PFSK-1 (cell line): ENCODE measurements around the gene NGFR.

ENCODE experiments used
- POLR2AphosphoS5 ChIP-seq: IDR thresholded peaks from 2 replicates; pipeline ENCODE4 v1.6.1; 2012; ENCODE audit warnings: low read depth, mild to moderate bottlenecking, control low read depth, low read length, moderate library complexity
- SIN3A ChIP-seq: IDR thresholded peaks from 2 replicates; pipeline ENCODE4 v1.6.1; 2012; ENCODE audit warnings: mild to moderate bottlenecking, low read length, moderate library complexity, borderline replicate concordance; ENCODE audit not compliant: insufficient read depth
- TAF1 ChIP-seq: IDR thresholded peaks from 2 replicates; pipeline ENCODE4 v1.6.1; 2012; ENCODE audit warnings: low read length, control low read depth, borderline replicate concordance; ENCODE audit not compliant: insufficient read depth
- TF ChIP-seq, protein P1 (sequence below), 2 experiments: IDR thresholded peaks; 2 replicates each; pipeline versions ENCODE4 v1.6.1 to v1.8.0; 2011 to 2012; ENCODE audit warnings: low read depth in 2 of 2, low read length in 2 of 2, control low read depth in 1 of 2, inconsistent platforms in 1 of 2, mild to moderate bottlenecking in 1 of 2, moderate library complexity in 1 of 2; ENCODE audit not compliant: insufficient read depth in 1 of 2

DNA sequence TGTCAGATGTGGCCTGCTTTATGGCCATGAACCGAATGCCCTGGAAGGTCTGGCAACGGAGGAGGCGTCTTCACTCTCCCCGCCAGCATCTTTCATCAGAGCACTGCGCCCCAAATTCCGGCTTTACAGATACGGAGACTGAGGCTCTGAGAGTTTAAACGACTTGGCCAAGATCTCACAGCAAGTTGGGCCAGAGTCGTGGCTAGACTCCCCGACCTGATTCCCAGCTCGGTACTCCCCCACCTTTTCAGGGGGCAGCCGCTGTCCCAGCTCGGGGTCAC lies 1.7 kb downstream of the NGFR start:
- TF ChIP-seq TAF1, result no peak
- TF ChIP-seq POLR2AphosphoS5, result no peak
- no peak for TF ChIP-seq SIN3A
- TF ChIP-seq, protein P1, sequence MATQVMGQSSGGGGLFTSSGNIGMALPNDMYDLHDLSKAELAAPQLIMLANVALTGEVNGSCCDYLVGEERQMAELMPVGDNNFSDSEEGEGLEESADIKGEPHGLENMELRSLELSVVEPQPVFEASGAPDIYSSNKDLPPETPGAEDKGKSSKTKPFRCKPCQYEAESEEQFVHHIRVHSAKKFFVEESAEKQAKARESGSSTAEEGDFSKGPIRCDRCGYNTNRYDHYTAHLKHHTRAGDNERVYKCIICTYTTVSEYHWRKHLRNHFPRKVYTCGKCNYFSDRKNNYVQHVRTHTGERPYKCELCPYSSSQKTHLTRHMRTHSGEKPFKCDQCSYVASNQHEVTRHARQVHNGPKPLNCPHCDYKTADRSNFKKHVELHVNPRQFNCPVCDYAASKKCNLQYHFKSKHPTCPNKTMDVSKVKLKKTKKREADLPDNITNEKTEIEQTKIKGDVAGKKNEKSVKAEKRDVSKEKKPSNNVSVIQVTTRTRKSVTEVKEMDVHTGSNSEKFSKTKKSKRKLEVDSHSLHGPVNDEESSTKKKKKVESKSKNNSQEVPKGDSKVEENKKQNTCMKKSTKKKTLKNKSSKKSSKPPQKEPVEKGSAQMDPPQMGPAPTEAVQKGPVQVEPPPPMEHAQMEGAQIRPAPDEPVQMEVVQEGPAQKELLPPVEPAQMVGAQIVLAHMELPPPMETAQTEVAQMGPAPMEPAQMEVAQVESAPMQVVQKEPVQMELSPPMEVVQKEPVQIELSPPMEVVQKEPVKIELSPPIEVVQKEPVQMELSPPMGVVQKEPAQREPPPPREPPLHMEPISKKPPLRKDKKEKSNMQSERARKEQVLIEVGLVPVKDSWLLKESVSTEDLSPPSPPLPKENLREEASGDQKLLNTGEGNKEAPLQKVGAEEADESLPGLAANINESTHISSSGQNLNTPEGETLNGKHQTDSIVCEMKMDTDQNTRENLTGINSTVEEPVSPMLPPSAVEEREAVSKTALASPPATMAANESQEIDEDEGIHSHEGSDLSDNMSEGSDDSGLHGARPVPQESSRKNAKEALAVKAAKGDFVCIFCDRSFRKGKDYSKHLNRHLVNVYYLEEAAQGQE (IDR thresholded peaks at IDR 0.05; ENCODE audit: insufficient read depth in 1 of 2, low read depth in 2 of 2, low read length in 2 of 2), result no peak
